Nephron progenitor cell (in vitro differentiated cells): Measurements from ENCODE around the gene CNTD1.
A peak's percentile ranks its signal among the peaks of the same experiment; 100 is the strongest.

Experiments used
- DNase-seq: peaks from one replicate; pipeline ENCODE4 v3.0.0; 2021
- H3K27ac Mint-ChIP-seq: 2 replicates; pipeline ENCODE4 v1.8.0; 2021; ENCODE audit warnings: mild to moderate bottlenecking, moderate library complexity, mixed read lengths
- H3K27me3 Mint-ChIP-seq: 2 replicates; pipeline ENCODE4 v1.8.0; 2021; ENCODE audit warnings: mild to moderate bottlenecking, low read depth, mixed read lengths; ENCODE audit not compliant: poor library complexity
- H3K36me3 Mint-ChIP-seq: 2 replicates; pipeline ENCODE4 v1.8.0; 2021; ENCODE audit warnings: low read depth, mixed read lengths
- H3K4me1 Mint-ChIP-seq: 2 replicates; pipeline ENCODE4 v1.8.0; 2021; ENCODE audit warnings: mixed read lengths
- H3K4me3 Mint-ChIP-seq: 2 replicates; pipeline ENCODE4 v1.8.0; 2021; ENCODE audit warnings: mild to moderate bottlenecking, moderate library complexity, mixed read lengths
- H3K9me3 Mint-ChIP-seq: 2 replicates; pipeline ENCODE4 v1.8.0; 2021; ENCODE audit warnings: mild to moderate bottlenecking, moderate library complexity, mixed read lengths
- CTCF ChIP-seq: fragments of 200-600 bp; sonication (generic); IDR thresholded peaks from 2 replicates; pipeline ENCODE4 v1.5.0; 2021; ENCODE audit warnings: antibody characterized with exemption

The CNTD1 gene

DNA sequence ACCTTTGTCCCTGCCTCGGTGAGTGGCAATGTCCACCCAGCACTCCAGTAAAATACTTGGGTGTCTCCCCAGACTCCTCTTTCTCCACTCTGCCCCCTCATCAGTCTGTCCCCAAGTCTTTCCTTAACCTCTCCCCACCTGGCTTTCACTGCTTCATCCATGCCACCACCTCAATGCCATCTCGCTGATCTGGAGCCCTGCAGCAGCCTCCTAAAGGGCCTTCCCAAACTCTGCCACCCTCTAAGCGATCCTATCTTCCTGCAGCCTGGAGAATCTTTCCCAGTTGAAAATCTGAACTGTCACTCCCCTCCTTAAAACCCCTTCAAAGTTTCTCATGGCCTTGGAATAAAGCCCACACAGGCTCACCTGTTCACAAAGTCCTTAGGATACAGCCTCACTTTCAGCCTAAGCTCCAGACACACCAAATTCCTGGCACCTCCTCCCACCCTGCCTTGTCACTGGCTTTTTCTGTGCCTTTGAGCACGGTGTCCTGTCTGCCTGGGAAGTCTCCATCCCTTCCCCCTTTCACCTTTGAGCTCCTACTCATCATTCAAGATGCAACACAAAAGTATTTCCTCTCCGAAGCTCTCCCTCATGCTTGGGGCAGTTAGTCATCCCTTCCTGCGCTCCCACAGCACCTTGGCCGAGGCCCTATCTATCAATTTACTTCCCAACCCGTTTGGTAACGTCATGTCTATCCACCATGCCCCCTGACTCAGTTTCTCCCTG is 15.4 kb upstream of the CNTD1 start:
- Mint-ChIP-seq H3K36me3 (no peaks in the 10 kb centered on the region), H3K4me1 (peaks cover 34% of the 10 kb centered on the region), H3K4me3 (peak overlapping the region; percentile 32), H3K9me3 (no peaks in the 10 kb centered on the region), H3K27ac (no peak overlapping the region), H3K27me3 (peaks cover 68% of the 10 kb centered on the region)
- no peak for TF ChIP-seq CTCF
- no peak for DNase-seq

- peaks cover 34% of the 10 kb centered on the region for H3K4me1 Mint-ChIP-seq
- no peak overlapping the region for H3K4me3 Mint-ChIP-seq
- H3K36me3 Mint-ChIP-seq: no peaks in the 10 kb centered on the region
- peaks cover 72% of the 10 kb centered on the region for H3K27me3 Mint-ChIP-seq
- no peak for DNase-seq
- H3K27ac Mint-ChIP-seq: no peak overlapping the region
- H3K9me3 Mint-ChIP-seq: no peaks in the 10 kb centered on the region
- no peak for TF ChIP-seq CTCF
Observed at GRCh38 chr17:42783791-42784138, 14.9 kb upstream of the CNTD1 start.

DNA sequence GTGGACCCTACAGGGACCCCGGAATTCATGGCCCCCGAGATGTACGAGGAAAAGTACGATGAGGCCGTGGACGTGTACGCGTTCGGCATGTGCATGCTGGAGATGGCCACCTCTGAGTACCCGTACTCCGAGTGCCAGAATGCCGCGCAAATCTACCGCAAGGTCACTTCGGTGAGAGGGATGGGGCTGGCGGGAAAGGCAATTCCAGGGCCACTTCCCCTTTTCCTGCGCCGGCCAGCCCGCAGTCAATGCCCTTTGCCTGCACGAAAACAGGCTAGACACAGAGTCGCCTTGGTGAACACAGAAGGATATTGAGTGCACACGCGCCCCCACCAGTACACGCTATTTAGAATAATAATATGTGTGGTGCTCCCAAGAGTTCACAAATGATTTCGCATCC is 14.3 kb upstream of the CNTD1 start:
- TF ChIP-seq CTCF: no peak
- Mint-ChIP-seq H3K9me3 (no peaks in the 10 kb centered on the region), H3K36me3 (no peaks in the 10 kb centered on the region), H3K27ac (no peak overlapping the region), H3K4me1 (peaks cover 31% of the 10 kb centered on the region), H3K4me3 (no peak overlapping the region), H3K27me3 (peaks cover 72% of the 10 kb centered on the region)
- no peak for DNase-seq

- peaks cover 76% of the 10 kb centered on the region for H3K27me3 Mint-ChIP-seq
- TF ChIP-seq CTCF: no peak
Observed at GRCh38 chr17:42784811-42785592, 13.7 kb upstream of the CNTD1 start.

DNA sequence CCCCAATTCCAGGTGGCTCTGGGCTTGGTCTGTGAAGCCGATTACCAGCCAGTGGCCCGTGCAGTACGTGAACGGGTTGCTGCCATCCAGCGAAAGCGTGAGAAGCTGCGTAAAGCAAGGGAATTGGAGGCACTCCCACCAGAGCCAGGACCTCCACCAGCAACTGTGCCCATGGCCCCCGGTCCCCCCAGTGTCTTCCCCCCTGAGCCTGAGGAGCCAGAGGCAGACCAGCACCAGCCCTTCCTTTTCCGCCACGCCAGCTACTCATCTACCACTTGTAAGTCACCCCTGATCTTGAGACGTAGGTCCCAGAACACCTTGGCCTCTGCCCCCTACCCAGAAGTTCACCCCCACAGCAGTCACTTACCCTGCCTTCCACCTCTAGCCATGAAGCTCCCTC is 11.4 kb upstream of the CNTD1 start:
- Mint-ChIP-seq H3K36me3 (no peaks in the 10 kb centered on the region), H3K4me3 (no peak overlapping the region), H3K9me3 (no peaks in the 10 kb centered on the region), H3K4me1 (peaks cover 16% of the 10 kb centered on the region), H3K27ac (no peak overlapping the region), H3K27me3 (peaks cover 71% of the 10 kb centered on the region)
- no peak for DNase-seq
- TF ChIP-seq CTCF: no peak

More at GRCh38 chr17:42784811-42785592, 13.7 kb upstream of the CNTD1 start:
- Mint-ChIP-seq H3K36me3 (no peaks in the 10 kb centered on the region), H3K4me3 (no peak overlapping the region), H3K9me3 (no peaks in the 10 kb centered on the region), H3K27ac (no peak overlapping the region), H3K4me1 (peaks cover 25% of the 10 kb centered on the region)
- DNase-seq: no peak
